Measurements from ENCODE around the gene UPP1. TPM values are rescaled to one million over a fixed set of nuclear protein-coding genes. Genes with fewer than 3 reads are reported as not detected.

Gene UPP1
- total and polyA plus RNA-seq, 2 of the 4 experiments (the other 2 are of a cell fraction), result 3.9 to 14.5 TPM

- Histone ChIP-seq H2AK5ac (ENCODE audit: low read depth, low read length) (peak overlapping the region; percentile 12), H3K79me1 (ENCODE audit: low read depth in 1 of 2, low read length in 2 of 2) (peaks cover 4 to 18% of the 10 kb centered on the region in 2 experiments; a peak in 3 of 4 replicates), H3K56ac (ENCODE audit: extremely low read depth, insufficient read depth, low read length) (peak overlapping the region; percentile 48; the same call in 1 of the 2 replicates), H3K14ac (replicated peaks; ENCODE audit: low read depth, low read length) (peak overlapping the region; percentile 11), H2BK120ac (ENCODE audit: low read depth, low read length) (peak overlapping the region; percentile 41), H3K27ac (ENCODE audit: insufficient read depth, low read length) (peak overlapping the region; percentile 9; the same call in 1 of the 2 replicates), H3K4me1 (ENCODE audit: control insufficient read depth, insufficient read depth, low read length) (peaks cover 26% of the 10 kb centered on the region), H3K4me3 (ENCODE audit: insufficient read depth, low read depth, low read length) (no peak overlapping the region), H2BK15ac (ENCODE audit: low read depth, low read length) (peak overlapping the region; percentile 67; the same call in 2 of the 3 replicates), H2BK5ac (ENCODE audit: low read depth, low read length, poor library complexity, severe bottlenecking) (peak overlapping the region; percentile 36), H2BK20ac (ENCODE audit: low read depth, low read length) (peak overlapping the region; percentile 82), H2AK9ac (replicated peaks; ENCODE audit: low read depth, low read length, poor library complexity) (no peak overlapping the region), H3K9me3 (ENCODE audit: control insufficient read depth, insufficient read depth, low read length) (no peaks in the 10 kb centered on the region), H3K4ac (ENCODE audit: low read depth, low read length) (peak overlapping the region; percentile 86), H3K23ac (ENCODE audit: low read depth, low read length) (peak overlapping the region; percentile 29), H4K8ac (ENCODE audit: low read depth in 2 of 2, low read length in 2 of 2) (peak overlapping the region; percentile 14 to 24; a peak in 2 of 4 replicates), H3K9me1 (ENCODE audit: insufficient read depth, low read length) (peaks cover 24% of the 10 kb centered on the region), H4K20me1 (ENCODE audit: insufficient read depth, low read length) (0 out of 2 replicates have a peak, but pooled peaks cover 3% of the 10 kb centered on the region), H4K91ac (ENCODE audit: insufficient read depth, low read depth, low read length) (peak overlapping the region; percentile 54), H3K18ac (ENCODE audit: low read depth, low read length) (peak overlapping the region; percentile 85), H3K9ac (ENCODE audit: low read depth, low read length) (no peak overlapping the region), H3K4me2 (ENCODE audit: low read depth, low read length) (no peak overlapping the region), H3K27me3 (ENCODE audit: control insufficient read depth, insufficient read depth, low read length) (no peaks in the 10 kb centered on the region), H2AFZ (replicated peaks; ENCODE audit: low read length, poor library complexity) (no peak overlapping the region), H4K5ac (ENCODE audit: low read depth, low read length) (no peak overlapping the region), H3K36me3 (ENCODE audit: control insufficient read depth, insufficient read depth, low read length) (no peaks in the 10 kb centered on the region)
- DNase-seq, result no peak
- no CpG with 5 or more reads among the region's 1 CpG for WGBS, 2 experiments (ENCODE audit: extremely low coverage in 2 of 2, insufficient read length in 1 of 2)
- TF ChIP-seq MAZ (IDR thresholded peaks at IDR 0.05; ENCODE audit: borderline replicate concordance, low read depth, low read length), result no peak
- no peak for TF ChIP-seq FOS (IDR thresholded peaks at IDR 0.05; ENCODE audit: low read depth, low read length)
- no peak for TF ChIP-seq SMC3 (IDR thresholded peaks at IDR 0.05; ENCODE audit: low read depth, low read length)
- no peak for TF ChIP-seq CHD1 (IDR thresholded peaks at IDR 0.05; ENCODE audit: low read depth, low read length)
- TF ChIP-seq MXI1 (IDR thresholded peaks at IDR 0.05; ENCODE audit: borderline replicate concordance, low read depth, low read length), result no peak
- no peak for TF ChIP-seq RCOR1 (IDR thresholded peaks at IDR 0.05; ENCODE audit: insufficient replicate concordance, low read length)
- TF ChIP-seq MAFK (IDR thresholded peaks at IDR 0.05; ENCODE audit: low read depth, low read length), result no peak
- TF ChIP-seq POLR2A (IDR thresholded peaks at IDR 0.05; ENCODE audit: low read depth, low read length), result no peak
- no peak for TF ChIP-seq BHLHE40 (IDR thresholded peaks at IDR 0.05; ENCODE audit: low read depth, low read length)
- ChIA-PET POLR2A (ENCODE audit: unreplicated experiment) (no interaction called here), CTCF (interaction anchor here (1.0 kb wide), 1 partner anchor 94 kb away, joined by 3 read pairs; no protein-coding TSS in a partner anchor)
- intact Hi-C loops (cut with micrococcal nuclease) (loop anchor here (5.0 kb wide), 1 partner anchor 93 kb away; no protein-coding TSS in a partner anchor), in situ Hi-C loops (cut with MboI; ENCODE audit: low sequenced_read_pairs) (no loop called here), dilution Hi-C loops (cut with HindIII; ENCODE audit: low sequenced_read_pairs, unreplicated experiment) (no loop called here)
- no TSS peak for BruUV-seq (replicated peaks)
- no peak for ATAC-seq (ENCODE audit: low read depth)
Observed at GRCh38 chr7:48085433-48085791, 3.7 kb upstream of the UPP1 start.

All from IMR-90 (cell line).